NCI-H345 treated with DMSO at 0.1 percent for 48 hours (cell line): Measurements from ENCODE around the gene LRRK1.

Experiments
- DNase-seq: peaks from one replicate; lab custom pipeline; 2025; ENCODE audit not compliant: unreplicated experiment; lab: John Stamatoyannopoulos, UW

The LRRK1 gene

GRCh38 chr15:101052681-101053121 lies 133.5 kb downstream of the LRRK1 start:
- DNase-seq: no peak

DNA sequence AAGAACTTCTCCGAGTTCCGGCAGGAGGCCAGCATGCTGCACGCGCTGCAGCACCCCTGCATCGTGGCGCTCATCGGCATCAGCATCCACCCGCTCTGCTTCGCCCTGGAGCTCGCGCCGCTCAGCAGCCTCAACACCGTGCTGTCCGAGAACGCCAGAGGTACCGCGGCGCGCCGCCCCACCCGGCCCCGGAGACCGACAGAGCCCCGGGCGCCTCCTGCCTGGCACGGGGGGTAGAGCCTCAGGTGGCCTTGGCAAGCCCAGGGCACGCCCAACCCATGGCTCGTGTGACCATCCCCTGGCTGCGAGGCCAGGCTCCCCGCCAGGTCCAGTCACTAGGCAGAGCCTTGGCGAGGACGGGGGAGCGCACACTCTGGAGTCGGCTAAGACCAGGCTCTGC lies 134.1 kb downstream of the LRRK1 start:
- no peak for DNase-seq

- DNase-seq: no peak
These were observed 135.0 kb downstream of the LRRK1 start for GRCh38 chr15:101054116-101054515.

GRCh38 chr15:101054991-101055390 lies 135.8 kb downstream of the LRRK1 start:
- DNase-seq: no peak

DNA sequence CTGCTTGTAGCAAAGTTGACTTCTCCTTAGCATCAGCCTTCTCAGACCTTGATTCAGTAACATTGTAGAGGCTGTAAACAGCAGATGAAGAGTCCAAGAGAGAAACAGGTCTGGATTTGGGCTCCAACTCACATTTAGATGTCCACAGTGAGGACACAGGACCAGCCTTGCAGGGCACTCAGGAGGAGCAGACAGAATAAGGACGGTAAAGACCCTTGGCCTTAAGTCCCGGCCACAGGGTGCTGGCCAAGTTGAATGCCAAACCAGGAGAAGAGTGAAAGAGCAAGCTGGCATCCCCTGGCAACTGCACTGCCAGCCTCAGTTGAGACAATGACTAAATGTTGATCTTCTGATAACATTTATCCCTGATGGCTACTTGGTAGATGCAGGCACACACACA lies 136.3 kb downstream of the LRRK1 start:
- DNase-seq: no peak

DNA sequence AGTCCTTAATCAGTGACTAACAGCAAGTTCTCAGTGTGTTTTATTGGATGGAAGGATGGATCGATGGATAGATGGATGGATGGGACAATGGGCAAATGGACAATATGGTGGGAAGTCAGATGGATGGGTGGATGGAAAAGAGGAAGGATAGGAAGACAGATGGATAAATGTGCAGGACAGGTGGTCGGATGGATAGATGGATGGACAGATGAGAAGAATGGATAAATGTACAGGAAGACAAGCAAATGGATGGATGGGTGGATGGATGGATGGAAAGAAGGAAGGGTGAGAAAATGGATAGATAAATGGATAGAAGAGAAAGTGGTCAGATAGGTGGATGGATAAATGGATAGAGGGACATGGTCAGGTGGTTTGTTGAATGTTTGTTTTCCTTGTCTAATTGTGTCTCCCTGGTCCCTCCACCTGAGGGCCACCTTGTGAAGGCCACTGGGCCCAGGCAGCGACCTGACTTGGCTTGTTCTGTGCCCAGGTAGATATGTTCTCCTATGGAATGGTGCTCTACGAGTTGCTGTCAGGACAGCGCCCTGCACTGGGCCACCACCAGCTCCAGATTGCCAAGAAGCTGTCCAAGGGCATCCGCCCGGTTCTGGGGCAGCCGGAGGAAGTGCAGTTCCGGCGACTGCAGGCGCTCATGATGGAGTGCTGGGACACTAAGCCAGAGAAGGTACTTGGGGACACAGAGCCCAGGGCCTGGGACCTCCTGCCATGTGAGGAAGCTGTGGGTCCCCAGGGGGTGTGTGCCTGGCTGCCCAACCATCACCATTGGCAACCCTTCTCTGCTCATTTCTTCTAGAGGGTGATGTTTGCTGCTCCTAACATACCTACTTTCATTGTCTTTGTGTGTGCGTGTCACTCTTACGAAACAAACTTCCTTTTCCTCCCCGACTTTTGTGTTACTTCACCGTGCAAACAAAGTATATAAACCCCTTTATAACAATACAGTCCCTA lies 137.5 kb downstream of the LRRK1 start:
- DNase-seq: no peak

DNA sequence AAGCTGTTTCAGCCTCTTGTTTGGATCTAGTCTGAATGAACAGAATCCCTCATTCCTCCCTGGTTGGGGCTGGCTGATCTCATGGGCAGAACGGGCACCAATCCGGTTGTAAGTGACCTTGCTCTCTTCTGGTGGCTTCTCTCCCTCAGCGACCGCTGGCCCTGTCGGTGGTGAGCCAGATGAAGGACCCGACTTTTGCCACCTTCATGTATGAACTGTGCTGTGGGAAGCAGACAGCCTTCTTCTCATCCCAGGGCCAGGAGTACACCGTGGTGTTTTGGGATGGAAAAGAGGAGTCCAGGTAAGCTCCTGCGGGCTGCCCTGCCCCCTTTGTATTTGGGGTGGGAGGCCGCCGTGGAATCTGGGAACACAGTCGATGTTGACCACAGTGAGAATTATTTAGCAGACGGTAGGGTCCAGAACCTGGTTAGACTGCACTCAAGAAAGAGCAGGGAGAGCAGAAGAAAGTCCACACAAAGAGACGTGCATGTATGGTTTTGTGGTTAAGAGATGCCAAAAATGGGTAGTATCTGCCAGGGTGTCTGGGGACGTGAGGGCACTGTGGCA lies 138.8 kb downstream of the LRRK1 start:
- no peak for DNase-seq

DNA sequence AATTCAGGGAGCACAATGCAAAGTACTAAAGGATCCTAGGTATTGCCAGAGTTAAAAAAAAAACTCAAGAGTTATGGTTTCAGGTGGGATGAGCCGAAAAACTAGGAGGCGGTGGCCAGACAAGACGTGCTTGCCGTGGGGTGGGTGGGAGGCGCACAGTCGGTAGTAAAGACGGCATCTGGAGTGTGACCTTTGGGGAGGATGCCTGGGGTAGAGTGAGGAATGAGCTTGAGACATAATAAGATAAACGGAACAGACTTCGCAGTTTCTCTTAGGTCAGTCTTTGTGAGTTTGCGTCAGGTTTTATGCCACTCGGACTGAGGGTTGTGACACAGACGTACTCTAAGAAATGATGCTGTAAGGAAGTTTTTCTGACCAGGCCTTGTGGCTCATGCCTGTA lies 139.6 kb downstream of the LRRK1 start:
- no peak for DNase-seq

DNA sequence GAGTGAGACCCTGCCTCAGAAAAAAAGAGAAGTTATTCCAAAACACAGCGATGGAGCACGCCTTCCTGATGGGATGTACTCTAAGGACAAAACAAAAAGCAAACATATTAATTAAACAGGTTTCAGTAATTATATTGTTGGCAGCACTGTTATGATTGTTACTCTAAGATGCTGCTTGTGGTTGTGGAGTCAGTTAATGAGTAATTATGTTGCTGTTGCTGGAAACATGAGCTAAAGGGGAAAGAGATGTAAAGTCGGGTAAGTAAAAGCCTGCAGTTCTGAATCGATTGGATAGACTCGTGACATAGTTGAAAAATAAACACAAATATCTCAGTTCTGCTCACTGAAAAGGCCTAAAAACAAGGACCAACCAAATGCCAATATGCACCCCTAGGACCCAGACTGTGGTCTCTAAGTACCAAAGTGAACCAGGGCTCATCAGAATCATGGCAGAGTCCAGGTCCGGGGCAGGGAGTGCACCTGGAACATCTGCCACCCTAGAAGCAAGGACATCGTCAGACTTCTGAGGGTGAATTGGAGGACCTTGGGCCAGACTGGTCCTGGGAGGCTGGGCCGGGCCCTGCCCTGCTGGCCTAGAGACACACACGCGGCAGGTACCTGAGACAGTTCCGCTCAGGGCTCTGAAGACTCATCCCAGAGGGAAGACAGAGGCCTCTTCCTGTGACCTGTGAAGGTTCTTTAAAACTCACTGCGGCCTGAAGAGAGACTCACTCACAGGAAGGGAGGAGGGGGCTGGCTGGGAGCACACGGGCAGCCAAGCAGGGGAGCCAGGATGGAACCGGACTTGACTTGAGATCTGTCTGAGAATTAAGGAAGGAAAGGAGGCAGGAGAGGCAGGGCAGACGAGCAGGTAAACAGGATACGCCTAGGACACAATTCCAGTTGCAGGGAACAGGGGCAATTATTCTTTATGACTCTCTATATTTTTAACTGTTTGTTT lies 140.5 kb downstream of the LRRK1 start:
- no peak for DNase-seq

- no peak for DNase-seq
These were observed 141.7 kb downstream of the LRRK1 start for GRCh38 chr15:101060576-101061551.

GRCh38 chr15:101062063-101062462 lies 142.9 kb downstream of the LRRK1 start:
- DNase-seq: no peak

DNA sequence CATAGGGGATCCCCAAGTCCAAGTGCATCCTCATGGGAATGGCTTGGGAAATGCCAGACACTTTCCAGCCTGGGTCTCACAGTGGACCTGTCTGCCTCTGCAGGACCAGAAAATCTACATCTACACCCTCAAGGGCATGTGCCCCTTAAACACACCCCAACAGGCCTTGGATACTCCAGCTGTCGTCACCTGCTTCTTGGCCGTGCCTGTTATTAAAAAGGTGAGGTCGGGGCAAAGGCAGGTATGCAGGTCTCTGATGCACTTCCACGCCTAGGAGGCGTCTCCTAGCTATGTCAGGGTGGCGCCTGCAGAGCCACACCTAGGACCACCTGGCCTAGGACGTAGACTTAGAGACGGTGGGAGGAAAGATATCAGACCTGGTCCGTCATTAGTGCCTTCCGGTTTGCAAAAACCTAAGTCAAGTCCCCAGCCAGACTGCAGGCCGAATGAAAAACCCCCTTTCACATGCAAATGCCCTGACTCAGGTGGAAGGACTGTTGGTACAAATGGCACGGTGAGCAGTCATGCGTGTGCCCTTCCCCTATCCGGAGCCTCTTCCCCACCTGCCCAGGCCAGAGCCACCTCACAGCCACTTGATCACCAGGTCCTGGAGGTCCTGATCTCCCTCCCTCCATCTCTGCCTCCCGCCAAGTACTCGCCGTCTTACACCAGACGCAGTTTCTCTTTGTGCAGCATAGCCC lies 143.5 kb downstream of the LRRK1 start:
- DNase-seq: no peak

DNA sequence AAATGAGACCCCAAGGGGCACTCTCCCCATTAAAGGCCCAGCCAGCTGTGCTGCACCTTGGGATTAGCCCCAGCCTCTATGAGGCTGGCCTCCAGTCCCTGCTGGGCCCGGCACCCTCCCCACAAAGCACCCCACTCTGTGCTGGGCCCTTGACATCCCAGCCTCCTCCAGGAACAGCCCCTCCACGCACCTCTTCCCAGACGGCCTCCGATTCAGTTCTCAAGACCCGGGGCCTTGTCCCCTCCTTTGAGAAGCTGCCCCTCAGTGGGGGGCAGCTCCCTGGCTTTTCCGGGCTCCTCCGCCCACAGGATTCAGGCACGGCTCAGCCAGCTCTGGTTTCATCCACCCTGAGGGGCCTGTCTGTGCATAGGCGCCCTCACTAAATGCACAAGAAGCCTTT lies 144.1 kb downstream of the LRRK1 start:
- DNase-seq: no peak

GRCh38 chr15:101063891-101064794 lies 145.0 kb downstream of the LRRK1 start:
- no peak for DNase-seq

DNA sequence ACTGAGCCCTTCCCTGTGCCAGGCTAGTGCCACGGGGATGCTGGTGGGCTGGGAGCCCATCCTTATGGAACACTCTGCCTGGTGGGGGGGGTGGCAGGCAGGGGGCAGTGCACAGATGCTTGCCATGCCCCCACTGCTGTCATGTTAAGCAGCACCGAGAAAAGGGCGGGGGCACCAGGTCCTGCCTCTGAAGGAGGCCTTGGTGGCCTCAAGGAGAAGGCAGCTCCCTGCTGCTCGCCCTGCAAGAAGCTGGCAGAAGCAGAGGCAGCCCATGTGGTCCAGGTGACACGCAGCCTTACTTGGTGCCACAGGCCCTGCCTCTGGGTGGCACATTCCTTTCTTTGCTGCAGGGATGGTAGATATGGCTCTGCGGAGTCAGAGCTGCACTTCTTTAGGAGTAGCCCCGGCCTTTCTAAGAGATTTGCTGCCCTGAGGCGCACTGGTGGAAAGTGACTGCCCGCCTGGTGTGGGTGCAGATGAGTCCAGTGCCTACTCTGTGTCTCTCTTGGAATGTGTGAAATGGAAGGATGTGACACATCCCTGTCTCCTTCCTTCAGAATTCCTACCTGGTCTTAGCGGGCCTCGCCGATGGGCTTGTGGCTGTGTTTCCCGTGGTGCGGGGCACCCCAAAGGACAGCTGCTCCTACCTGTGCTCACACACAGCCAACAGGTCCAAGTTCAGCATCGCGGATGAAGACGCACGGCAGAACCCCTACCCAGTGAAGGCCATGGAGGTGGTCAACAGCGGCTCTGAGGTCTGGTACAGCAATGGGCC lies 145.8 kb downstream of the LRRK1 start:
- DNase-seq: no peak

- DNase-seq: no peak
These were observed 146.5 kb downstream of the LRRK1 start for GRCh38 chr15:101065570-101066221.
